ENCODE results near the gene TRIM68. TPM values are rescaled to one million over a fixed set of nuclear protein-coding genes. Genes with fewer than 3 reads are reported as not detected.

Gene TRIM68
- total and polyA plus RNA-seq, 2 of the 13 experiments (the other 11 are each of a cell fraction or from before 2014, with no cell fraction given) = not detected

DNA sequence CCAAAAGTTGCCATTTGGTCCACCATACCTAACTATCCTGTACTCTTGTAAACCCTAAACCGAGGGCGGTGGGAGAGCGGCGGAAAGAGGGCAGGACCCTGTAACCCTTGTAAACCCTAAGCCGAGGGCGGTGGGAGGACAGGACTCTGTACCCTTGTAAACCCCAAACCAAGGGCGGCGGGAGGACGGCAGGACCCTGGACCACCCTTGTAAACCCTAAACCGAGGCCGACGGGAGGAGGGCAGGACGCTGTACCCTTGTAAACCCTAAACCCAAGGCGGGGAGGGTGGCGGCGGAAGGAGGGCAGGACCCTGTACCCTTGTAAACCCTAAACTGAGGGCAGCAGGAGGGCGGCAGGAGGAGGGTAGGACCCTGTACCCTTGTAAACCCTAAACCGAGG lies 39.0 kb downstream of the TRIM68 start:
- CTCF ChIA-PET (ENCODE audit: low intra/inter-chr PET ratio, low total read pairs) = no interaction called here

More for the DNA sequence above, 39.0 kb downstream of the TRIM68 start:
- 25% methylated on average over 10 of the region's 18 CpGs for WGBS (ENCODE audit: low lambda C conversion rate)
- POLR2A ChIA-PET = no interaction called here
- no peak overlapping the region for H3K4me2 ChIP-seq (ENCODE audit: low read depth, low read length)
- H3K27me3 ChIP-seq (ENCODE audit: control insufficient read depth in 1 of 2, insufficient read depth in 2 of 2, low read length in 2 of 2) = peaks cover 0 to 28% of the 10 kb centered on the region in 2 experiments; a peak in 4 of 5 replicates
- FAIRE-seq = no peak
- in situ Hi-C loops (cut with HindIII; ENCODE audit: extremely low pct_ligation_motif_present, low pct_unique_long_range_greater_than_20kb) (no loop called here), intact Hi-C loops (cut with micrococcal nuclease; ENCODE audit: unreplicated experiment) (no loop called here)
- no peaks in the 10 kb centered on the region for H3K4me1 ChIP-seq (ENCODE audit: insufficient read depth, low read length)
- no peak overlapping the region for H3K9ac ChIP-seq (ENCODE audit: insufficient read depth, low read depth, low read length)
- H2AFZ ChIP-seq (ENCODE audit: low read length) = no peak overlapping the region
- H3K36me3 ChIP-seq (replicated peaks in 1 of 2; ENCODE audit: control insufficient read depth in 1 of 2, insufficient read depth in 2 of 2, low read length in 2 of 2) = no peaks in the 10 kb centered on the region
- no peak for DNase-seq (ENCODE audit: low spot score)
- H4K20me1 ChIP-seq (ENCODE audit: insufficient read depth, low read length) = no peaks in the 10 kb centered on the region
- H3K79me2 ChIP-seq (ENCODE audit: insufficient read depth, low read length) = no peaks in the 10 kb centered on the region
- no peak for ATAC-seq
- H3K9me3 ChIP-seq (ENCODE audit: low read length) = no peaks in the 10 kb centered on the region
- BruUV-seq (replicated peaks) = no TSS peak
- no peak overlapping the region for H3K27ac ChIP-seq (ENCODE audit: extremely low read length, insufficient read depth, low read length)
- TF ChIP-seq ZIK1 (CRISPR knock-in tag; IDR thresholded peaks at IDR 0.05; ENCODE audit: borderline replicate concordance, low read depth) (no peak), ZNF235 (CRISPR knock-in tag; IDR thresholded peaks at IDR 0.05; ENCODE audit: borderline replicate concordance) (no peak), ZNF615 (CRISPR knock-in tag; IDR thresholded peaks at IDR 0.05; ENCODE audit: borderline replicate concordance) (no peak), ZNF724P (CRISPR knock-in tag; IDR thresholded peaks at IDR 0.05; ENCODE audit: borderline replicate concordance) (no peak), PTBP1 (IDR thresholded peaks at IDR 0.05; ENCODE audit: low read depth, low read length, poor library complexity, severe bottlenecking) (no peak), BCL3 (CRISPR knock-in tag; IDR thresholded peaks at IDR 0.05) (no peak)
- TF ChIP-seq, protein P1, sequence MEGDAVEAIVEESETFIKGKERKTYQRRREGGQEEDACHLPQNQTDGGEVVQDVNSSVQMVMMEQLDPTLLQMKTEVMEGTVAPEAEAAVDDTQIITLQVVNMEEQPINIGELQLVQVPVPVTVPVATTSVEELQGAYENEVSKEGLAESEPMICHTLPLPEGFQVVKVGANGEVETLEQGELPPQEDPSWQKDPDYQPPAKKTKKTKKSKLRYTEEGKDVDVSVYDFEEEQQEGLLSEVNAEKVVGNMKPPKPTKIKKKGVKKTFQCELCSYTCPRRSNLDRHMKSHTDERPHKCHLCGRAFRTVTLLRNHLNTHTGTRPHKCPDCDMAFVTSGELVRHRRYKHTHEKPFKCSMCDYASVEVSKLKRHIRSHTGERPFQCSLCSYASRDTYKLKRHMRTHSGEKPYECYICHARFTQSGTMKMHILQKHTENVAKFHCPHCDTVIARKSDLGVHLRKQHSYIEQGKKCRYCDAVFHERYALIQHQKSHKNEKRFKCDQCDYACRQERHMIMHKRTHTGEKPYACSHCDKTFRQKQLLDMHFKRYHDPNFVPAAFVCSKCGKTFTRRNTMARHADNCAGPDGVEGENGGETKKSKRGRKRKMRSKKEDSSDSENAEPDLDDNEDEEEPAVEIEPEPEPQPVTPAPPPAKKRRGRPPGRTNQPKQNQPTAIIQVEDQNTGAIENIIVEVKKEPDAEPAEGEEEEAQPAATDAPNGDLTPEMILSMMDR (CRISPR knock-in tag; IDR thresholded peaks at IDR 0.05) = no peak
- H3K4me3 ChIP-seq (replicated peaks in 1 of 3; ENCODE audit: insufficient read depth in 1 of 3, low read depth in 2 of 3, low read length in 3 of 3) = no peak overlapping the region

Data from HepG2 (cell line).